ENCODE data around the gene ALDH4A1.

GRCh38 chr1:18941221-18942141, 39.1 kb upstream of the ALDH4A1 start:
- TF ChIP-seq CTCF (IDR thresholded peaks at IDR 0.05) (no peak), POLR2A (IDR thresholded peaks at IDR 0.05) (no peak)

Measured in stomach (tissue), 4 donors.